NCI-H526 treated with DMSO at 0.1 percent for 48 hours (cell line): Measurements from ENCODE around the gene GAL3ST1.

ENCODE experiments used
- DNase-seq: peaks from one replicate; lab custom pipeline; 2025; lab: John Stamatoyannopoulos, UW

Gene GAL3ST1

GRCh38 chr22:30535182-30535581, 39.3 kb downstream of the GAL3ST1 start:
- no peak for DNase-seq

GRCh38 chr22:30531651-30532608, 42.5 kb downstream of the GAL3ST1 start:
- DNase-seq: no peak

GRCh38 chr22:30526656-30527055, 47.8 kb downstream of the GAL3ST1 start:
- no peak for DNase-seq

- DNase-seq: peak; percentile 7
Observed at GRCh38 chr22:30523646-30524489, 50.6 kb downstream of the GAL3ST1 start.

GRCh38 chr22:30521368-30522156, 52.9 kb downstream of the GAL3ST1 start:
- DNase-seq: no peak

- DNase-seq: no peak
Observed at GRCh38 chr22:30519842-30520425, 54.5 kb downstream of the GAL3ST1 start.

- DNase-seq: no peak
Observed at GRCh38 chr22:30516731-30517130, 57.7 kb downstream of the GAL3ST1 start.

GRCh38 chr22:30516273-30516672, 58.2 kb downstream of the GAL3ST1 start:
- no peak for DNase-seq

- no peak for DNase-seq
Observed at GRCh38 chr22:30514252-30514651, 60.2 kb downstream of the GAL3ST1 start.

- no peak for DNase-seq
Observed at GRCh38 chr22:30513462-30513861, 61.0 kb downstream of the GAL3ST1 start.

- no peak for DNase-seq
Observed at GRCh38 chr22:30511911-30512310, 62.6 kb downstream of the GAL3ST1 start.

GRCh38 chr22:30511109-30511508, 63.4 kb downstream of the GAL3ST1 start:
- DNase-seq: no peak

GRCh38 chr22:30508216-30508615, 66.2 kb downstream of the GAL3ST1 start:
- DNase-seq: no peak

GRCh38 chr22:30507670-30508069, 66.8 kb downstream of the GAL3ST1 start:
- DNase-seq: no peak

GRCh38 chr22:30506507-30506968, 67.9 kb downstream of the GAL3ST1 start:
- DNase-seq: no peak
